ENCODE results near the gene CAVIN4. TPM values are rescaled to one million over a fixed set of nuclear protein-coding genes. Genes with fewer than 3 reads are reported as not detected.

CAVIN4 gene, protein sequence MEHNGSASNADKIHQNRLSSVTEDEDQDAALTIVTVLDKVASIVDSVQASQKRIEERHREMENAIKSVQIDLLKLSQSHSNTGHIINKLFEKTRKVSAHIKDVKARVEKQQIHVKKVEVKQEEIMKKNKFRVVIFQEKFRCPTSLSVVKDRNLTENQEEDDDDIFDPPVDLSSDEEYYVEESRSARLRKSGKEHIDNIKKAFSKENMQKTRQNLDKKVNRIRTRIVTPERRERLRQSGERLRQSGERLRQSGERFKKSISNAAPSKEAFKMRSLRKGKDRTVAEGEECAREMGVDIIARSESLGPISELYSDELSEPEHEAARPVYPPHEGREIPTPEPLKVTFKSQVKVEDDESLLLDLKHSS
- total RNA-seq: under 1 TPM in 1 of 2 experiments, not detected in 1; 0.08 TPM
- 0.09 TPM for polyA plus RNA-seq (2013, experiment 1 of 2)
- polyA plus RNA-seq (2013, experiment 2 of 2): 4.6 TPM
- total RNA-seq: 0 to 0.72 (median 0.17) reads per million in 172 experiments

DNA sequence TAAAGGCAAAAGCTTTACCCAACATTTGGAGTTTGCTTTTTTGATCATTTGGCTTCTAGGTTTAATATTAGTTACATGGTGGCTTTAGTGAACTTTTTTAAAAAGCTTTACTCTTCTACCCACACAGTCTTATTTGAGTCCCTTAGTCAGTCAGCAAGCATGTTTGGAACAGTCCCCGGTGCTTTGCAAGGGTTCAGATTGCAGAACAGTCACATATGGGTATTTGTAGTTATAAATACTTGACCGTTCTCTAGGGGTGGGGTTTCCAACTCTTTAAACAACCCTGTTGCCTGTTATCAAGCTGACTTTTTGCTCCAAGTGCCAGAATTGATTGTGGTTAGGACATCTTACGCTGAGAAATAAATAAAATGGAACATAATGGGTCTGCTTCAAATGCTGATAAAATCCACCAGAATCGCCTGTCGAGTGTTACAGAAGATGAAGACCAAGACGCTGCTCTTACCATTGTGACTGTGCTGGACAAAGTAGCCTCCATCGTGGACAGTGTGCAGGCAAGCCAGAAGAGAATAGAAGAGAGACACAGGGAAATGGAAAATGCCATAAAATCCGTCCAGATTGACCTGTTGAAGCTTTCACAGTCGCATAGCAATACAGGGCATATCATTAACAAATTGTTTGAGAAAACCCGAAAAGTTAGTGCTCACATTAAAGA, at the start of gene CAVIN4:
Gene CAVIN4, plus strand, starts transcription at position 304 of the 673 bp plus-strand sequence. Its CDS starts 65 bp downstream, at position 369.
- CTCF ChIA-PET: no interaction called here

DNA sequence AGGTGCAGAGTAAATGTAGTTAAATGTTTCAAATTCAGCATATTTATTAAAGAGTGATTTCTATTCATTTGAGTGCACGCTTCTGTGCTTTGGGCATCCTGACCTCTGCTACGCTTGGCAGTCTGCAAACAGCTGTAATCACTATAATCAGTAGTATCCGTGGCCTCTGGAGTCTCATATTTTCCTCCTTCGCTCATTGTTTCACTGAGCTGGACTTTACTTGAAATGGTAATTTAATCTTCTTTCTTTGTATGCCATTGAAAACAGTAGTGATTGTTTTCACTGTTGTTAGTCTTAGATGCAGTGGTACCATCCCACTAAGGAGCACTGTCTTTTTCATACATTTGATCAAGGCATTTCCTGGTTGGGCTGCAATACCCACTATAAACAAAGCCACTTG, 43.5 kb upstream of the CAVIN4 start:
- intact Hi-C loops (cut with DNase I, micrococcal nuclease): no loop called here
- H3K4me1 Mint-ChIP-seq (ENCODE audit: low read depth): no peaks in the 10 kb centered on the region
- ATAC-seq (ENCODE audit: poor library complexity) (no peak), DNase-seq (no peak)
- no peak overlapping the region for H3K27ac Mint-ChIP-seq
- H3K4me3 ChIP-seq (ENCODE audit: low read length): no peak overlapping the region
- ChIA-PET CTCF (no interaction called here), POLR2A (no interaction called here)
- TF ChIP-seq, protein P1, sequence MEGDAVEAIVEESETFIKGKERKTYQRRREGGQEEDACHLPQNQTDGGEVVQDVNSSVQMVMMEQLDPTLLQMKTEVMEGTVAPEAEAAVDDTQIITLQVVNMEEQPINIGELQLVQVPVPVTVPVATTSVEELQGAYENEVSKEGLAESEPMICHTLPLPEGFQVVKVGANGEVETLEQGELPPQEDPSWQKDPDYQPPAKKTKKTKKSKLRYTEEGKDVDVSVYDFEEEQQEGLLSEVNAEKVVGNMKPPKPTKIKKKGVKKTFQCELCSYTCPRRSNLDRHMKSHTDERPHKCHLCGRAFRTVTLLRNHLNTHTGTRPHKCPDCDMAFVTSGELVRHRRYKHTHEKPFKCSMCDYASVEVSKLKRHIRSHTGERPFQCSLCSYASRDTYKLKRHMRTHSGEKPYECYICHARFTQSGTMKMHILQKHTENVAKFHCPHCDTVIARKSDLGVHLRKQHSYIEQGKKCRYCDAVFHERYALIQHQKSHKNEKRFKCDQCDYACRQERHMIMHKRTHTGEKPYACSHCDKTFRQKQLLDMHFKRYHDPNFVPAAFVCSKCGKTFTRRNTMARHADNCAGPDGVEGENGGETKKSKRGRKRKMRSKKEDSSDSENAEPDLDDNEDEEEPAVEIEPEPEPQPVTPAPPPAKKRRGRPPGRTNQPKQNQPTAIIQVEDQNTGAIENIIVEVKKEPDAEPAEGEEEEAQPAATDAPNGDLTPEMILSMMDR (IDR thresholded peaks at IDR 0.05): no peak
- H3K36me3 Mint-ChIP-seq (ENCODE audit: low read depth): no peaks in the 10 kb centered on the region
- no peaks in the 10 kb centered on the region for H3K4me1 ChIP-seq (ENCODE audit: insufficient read depth, low read length)
- no peaks in the 10 kb centered on the region for H3K9me3 ChIP-seq (ENCODE audit: control insufficient read depth in 1 of 2, insufficient read depth in 1 of 2, low read length in 2 of 2)
- H3K4me3 Mint-ChIP-seq: no peak overlapping the region
- no peaks in the 10 kb centered on the region for H3K9me3 Mint-ChIP-seq
- H3K27me3 ChIP-seq (ENCODE audit: control insufficient read depth in 1 of 2, insufficient read depth in 2 of 2, low read length in 2 of 2): no peaks in the 10 kb centered on the region
- no peaks in the 10 kb centered on the region for H3K27me3 Mint-ChIP-seq
- no peak overlapping the region for H3K27ac ChIP-seq (ENCODE audit: low read depth in 1 of 2, low read length in 2 of 2)
- H3K36me3 ChIP-seq (ENCODE audit: insufficient read depth, low read length): no peaks in the 10 kb centered on the region

More for the DNA sequence above, at the start of gene CAVIN4:
- no peak within 1 kb of the TSS for H3K4me3 Mint-ChIP-seq
- no peaks in the 10 kb centered on the region for H3K4me1 Mint-ChIP-seq (ENCODE audit: low read depth)
- intact Hi-C loops (cut with DNase I, micrococcal nuclease): loop anchor here in 1 of 2 experiments (10.0 kb wide), 1 partner anchor 63 kb away; no protein-coding TSS in a partner anchor
- H3K27ac Mint-ChIP-seq: no peak within 1 kb of the TSS
- no peaks in the 10 kb centered on the region for H3K27me3 Mint-ChIP-seq
- POLR2A ChIA-PET: no interaction called here
- H3K4me1 ChIP-seq (ENCODE audit: insufficient read depth, low read length): no peaks in the 10 kb centered on the region
- ATAC-seq (ENCODE audit: poor library complexity): no peak
- no peaks in the 10 kb centered on the region for H3K9me3 ChIP-seq (ENCODE audit: control insufficient read depth in 1 of 2, insufficient read depth in 1 of 2, low read length in 2 of 2)
- H3K9me3 Mint-ChIP-seq: no peaks in the 10 kb centered on the region
- no peaks in the 10 kb centered on the region for H3K36me3 ChIP-seq (ENCODE audit: insufficient read depth, low read length)
- no peaks in the 10 kb centered on the region for H3K36me3 Mint-ChIP-seq (ENCODE audit: low read depth)
- TF ChIP-seq, protein P1 (IDR thresholded peaks at IDR 0.05): no peak
- no peak within 1 kb of the TSS for H3K4me3 ChIP-seq (ENCODE audit: low read length)
- no peak for DNase-seq
- no peak within 1 kb of the TSS for H3K27ac ChIP-seq (ENCODE audit: low read depth in 1 of 2, low read length in 2 of 2)
- H3K27me3 ChIP-seq (ENCODE audit: control insufficient read depth in 1 of 2, insufficient read depth in 2 of 2, low read length in 2 of 2): peaks cover 0 to 2% of the 10 kb centered on the region in 2 experiments

DNA sequence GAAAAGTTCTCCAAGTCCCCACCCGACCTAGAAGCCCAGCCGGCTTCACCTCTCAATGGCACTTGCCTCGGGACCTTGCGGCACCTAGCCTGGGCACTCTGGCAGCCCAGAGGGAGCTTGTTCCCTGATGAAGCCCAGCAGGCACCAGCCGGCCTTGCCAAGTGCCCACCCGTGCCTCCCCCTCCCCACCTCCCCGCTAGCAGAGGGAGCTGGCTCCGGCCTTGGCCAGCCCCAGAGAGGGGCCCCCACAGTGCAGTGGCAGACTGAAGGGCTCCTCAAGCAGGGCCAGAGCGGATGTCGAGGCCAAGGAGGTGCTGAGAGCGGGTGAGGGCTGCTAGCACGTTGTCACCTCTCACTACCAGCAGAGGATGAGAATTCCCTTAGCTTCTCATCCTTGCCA, 37.6 kb upstream of the CAVIN4 start:
- ChIA-PET POLR2A (no interaction called here), CTCF (no interaction called here)
- intact Hi-C loops (cut with DNase I, micrococcal nuclease): no loop called here
- no peaks in the 10 kb centered on the region for H3K27me3 ChIP-seq (ENCODE audit: control insufficient read depth in 1 of 2, insufficient read depth in 2 of 2, low read length in 2 of 2)
- H3K27ac ChIP-seq (ENCODE audit: low read depth in 1 of 2, low read length in 2 of 2): no peak overlapping the region
- H3K36me3 ChIP-seq (ENCODE audit: insufficient read depth, low read length): no peaks in the 10 kb centered on the region
- Mint-ChIP-seq H3K4me1 (ENCODE audit: low read depth) (no peaks in the 10 kb centered on the region), H3K27ac (no peak overlapping the region), H3K9me3 (peaks cover 2% of the 10 kb centered on the region), H3K27me3 (no peaks in the 10 kb centered on the region), H3K36me3 (ENCODE audit: low read depth) (peaks cover 6% of the 10 kb centered on the region), H3K4me3 (no peak overlapping the region)
- H3K4me1 ChIP-seq (ENCODE audit: insufficient read depth, low read length): no peaks in the 10 kb centered on the region
- TF ChIP-seq, protein P1 (IDR thresholded peaks at IDR 0.05): no peak
- DNase-seq: peak in 1 of 14 experiments; percentile 3
- no peak overlapping the region for H3K4me3 ChIP-seq (ENCODE audit: low read length)
- H3K9me3 ChIP-seq (ENCODE audit: control insufficient read depth in 1 of 2, insufficient read depth in 1 of 2, low read length in 2 of 2): peaks cover 0 to 11% of the 10 kb centered on the region in 2 experiments
- ATAC-seq (ENCODE audit: poor library complexity): no peak

Data from CD4-positive, alpha-beta T cell (primary cell).